ENCODE results near the gene FLACC1.

GRCh38 chr2:201361078-201361733, 4.1 kb upstream of the FLACC1 start:
- TF ChIP-seq TAF1 (IDR thresholded peaks at IDR 0.05; ENCODE audit: borderline replicate concordance, insufficient read depth, low read length) (no peak), POLR2AphosphoS5 (IDR thresholded peaks at IDR 0.05; ENCODE audit: low read depth, low read length) (no peak), REST (IDR thresholded peaks at IDR 0.05; ENCODE audit: insufficient read depth in 1 of 2, low read depth in 2 of 2, low read length in 2 of 2) (no peak)
